ENCODE results near the gene SND1.
A peak's percentile ranks its signal among the peaks of the same experiment; 100 is the strongest.

SND1 gene

GRCh38 chr7:127821146-127821545 lies 169.2 kb downstream of the SND1 start:
- H4K20me1 ChIP-seq (ENCODE audit: insufficient read depth, low read length), result no peaks in the 10 kb centered on the region; the same call in 1 of the 2 replicates
- H3K27ac ChIP-seq (ENCODE audit: low read depth, low read length, poor library complexity, severe bottlenecking), result no peak overlapping the region
- H3F3A ChIP-seq (ENCODE audit: insufficient read depth, low read length), result no peaks in the 10 kb centered on the region
- H3K4me1 ChIP-seq (ENCODE audit: insufficient read depth, low read length, severe bottlenecking), result peaks cover 35% of the 10 kb centered on the region
- H3K4me2 ChIP-seq (ENCODE audit: low read length), result no peak overlapping the region
- H3K9ac ChIP-seq (ENCODE audit: low read length), result no peak overlapping the region
- no peaks in the 10 kb centered on the region for H3K27me3 ChIP-seq (ENCODE audit: insufficient read depth, low read length)
- no peaks in the 10 kb centered on the region for H3K9me3 ChIP-seq (ENCODE audit: low read length)
- H3K4me3 ChIP-seq (ENCODE audit: low read depth, low read length, poor library complexity, severe bottlenecking), result no peak overlapping the region
- TF ChIP-seq CTCF (IDR thresholded peaks at IDR 0.05; ENCODE audit: low read length), result no peak
- TF ChIP-seq EZH2 (IDR thresholded peaks at IDR 0.05; ENCODE audit: borderline replicate concordance, low read length), result no peak
- H3K79me2 ChIP-seq (ENCODE audit: insufficient read depth, low read length), result peaks cover 20% of the 10 kb centered on the region; the same call in 1 of the 2 replicates
- no peaks in the 10 kb centered on the region for H3K9me2 ChIP-seq (ENCODE audit: low read depth, low read length)
- peaks cover 9% of the 10 kb centered on the region; the same call in 1 of the 2 replicates for H3K36me3 ChIP-seq (ENCODE audit: insufficient read depth, low read length)
- H2AFZ ChIP-seq (ENCODE audit: low read length), result no peak overlapping the region

DNA sequence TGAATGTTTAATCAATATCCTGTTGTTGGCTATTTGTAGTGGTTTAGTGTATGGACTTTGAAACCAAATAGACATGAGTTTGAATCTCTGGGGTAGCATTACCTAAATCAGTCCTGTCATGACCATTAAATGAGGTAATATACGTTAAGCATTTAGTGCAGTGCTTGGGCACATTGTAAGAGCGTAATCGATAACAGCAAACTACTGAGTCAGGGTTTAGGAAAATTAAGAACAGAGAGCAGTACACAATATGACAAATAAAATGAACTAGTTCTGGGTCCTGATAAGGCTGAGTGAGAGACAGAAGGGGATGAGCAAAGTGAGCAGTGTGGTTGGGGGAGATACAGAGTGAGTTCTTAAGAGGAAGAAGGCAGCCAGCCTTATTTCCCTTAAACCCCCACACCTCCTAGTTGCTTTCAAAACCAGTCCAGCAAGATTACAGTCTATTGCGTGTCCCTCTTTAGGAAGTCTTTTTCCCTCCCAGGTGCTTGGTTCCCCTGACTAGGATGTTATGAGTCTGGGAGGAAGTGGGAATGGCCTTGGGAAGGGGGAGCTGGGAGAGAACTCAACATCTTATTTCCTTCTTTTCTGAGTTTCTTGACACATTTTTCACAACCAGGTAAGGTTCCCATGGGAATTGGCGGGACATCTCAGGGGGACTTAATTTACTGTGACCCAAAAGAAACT lies 171.0 kb downstream of the SND1 start:
- no peaks in the 10 kb centered on the region for H4K20me1 ChIP-seq (ENCODE audit: insufficient read depth, low read length)
- H3K9me3 ChIP-seq (ENCODE audit: low read length), result no peaks in the 10 kb centered on the region
- H3K9me2 ChIP-seq (ENCODE audit: low read depth, low read length), result no peaks in the 10 kb centered on the region
- H3K36me3 ChIP-seq (ENCODE audit: insufficient read depth, low read length), result peaks cover 9% of the 10 kb centered on the region; the same call in 1 of the 2 replicates
- H3K4me1 ChIP-seq (ENCODE audit: insufficient read depth, low read length, severe bottlenecking), result peaks cover 32% of the 10 kb centered on the region
- H3F3A ChIP-seq (ENCODE audit: insufficient read depth, low read length), result no peaks in the 10 kb centered on the region
- peak overlapping the region; percentile 8 for H3K27ac ChIP-seq (ENCODE audit: low read depth, low read length, poor library complexity, severe bottlenecking)
- H3K9ac ChIP-seq (ENCODE audit: low read length), result no peak overlapping the region
- H2AFZ ChIP-seq (ENCODE audit: low read length), result no peak overlapping the region
- H3K4me2 ChIP-seq (ENCODE audit: low read length), result no peak overlapping the region
- no peak overlapping the region for H3K4me3 ChIP-seq (ENCODE audit: low read depth, low read length, poor library complexity, severe bottlenecking)
- TF ChIP-seq CTCF (IDR thresholded peaks at IDR 0.05; ENCODE audit: low read length), result no peak
- no peak for TF ChIP-seq EZH2 (IDR thresholded peaks at IDR 0.05; ENCODE audit: borderline replicate concordance, low read length)
- H3K79me2 ChIP-seq (ENCODE audit: insufficient read depth, low read length), result peaks cover 24% of the 10 kb centered on the region; the same call in 1 of the 2 replicates
- H3K27me3 ChIP-seq (ENCODE audit: insufficient read depth, low read length), result no peaks in the 10 kb centered on the region

DNA sequence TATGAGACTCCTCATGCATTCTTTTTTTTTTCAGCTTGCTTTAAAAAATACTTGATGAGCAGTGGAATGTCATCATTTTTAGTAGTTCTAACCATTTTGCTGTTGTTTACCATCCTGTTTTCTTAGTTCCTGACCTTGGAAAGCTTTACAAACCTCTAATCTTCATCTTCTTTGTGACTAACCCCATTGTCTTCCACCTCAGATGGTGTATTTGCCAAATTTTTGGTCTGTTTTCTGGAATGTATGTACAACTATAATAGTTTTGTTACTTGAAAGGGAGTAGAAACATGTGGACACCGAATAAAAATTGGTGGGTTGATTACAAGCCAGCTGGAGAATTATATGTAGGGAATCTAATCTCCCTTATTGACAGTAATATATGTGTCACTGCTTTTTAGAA lies 172.7 kb downstream of the SND1 start:
- Histone ChIP-seq H3K9ac (ENCODE audit: low read length) (no peak overlapping the region), H3K9me3 (ENCODE audit: low read length) (no peaks in the 10 kb centered on the region), H3K4me3 (ENCODE audit: low read depth, low read length, poor library complexity, severe bottlenecking) (no peak overlapping the region), H3K27ac (ENCODE audit: low read depth, low read length, poor library complexity, severe bottlenecking) (no peak overlapping the region), H4K20me1 (ENCODE audit: insufficient read depth, low read length) (no peaks in the 10 kb centered on the region), H2AFZ (ENCODE audit: low read length) (no peak overlapping the region), H3K4me1 (ENCODE audit: insufficient read depth, low read length, severe bottlenecking) (peaks cover 39% of the 10 kb centered on the region), H3K27me3 (ENCODE audit: insufficient read depth, low read length) (no peaks in the 10 kb centered on the region), H3K4me2 (ENCODE audit: low read length) (no peak overlapping the region), H3K36me3 (ENCODE audit: insufficient read depth, low read length) (peaks cover 9% of the 10 kb centered on the region; the same call in 1 of the 2 replicates), H3K79me2 (ENCODE audit: insufficient read depth, low read length) (peaks cover 19% of the 10 kb centered on the region; the same call in 1 of the 2 replicates), H3F3A (ENCODE audit: insufficient read depth, low read length) (no peaks in the 10 kb centered on the region), H3K9me2 (ENCODE audit: low read depth, low read length) (no peaks in the 10 kb centered on the region)
- no peak for TF ChIP-seq EZH2 (IDR thresholded peaks at IDR 0.05; ENCODE audit: borderline replicate concordance, low read length)
- no peak for TF ChIP-seq CTCF (IDR thresholded peaks at IDR 0.05; ENCODE audit: low read length)

Measured in OCI-LY1 (cell line).